ENCODE data around the gene SERPINA1.

Gene SERPINA1

DNA sequence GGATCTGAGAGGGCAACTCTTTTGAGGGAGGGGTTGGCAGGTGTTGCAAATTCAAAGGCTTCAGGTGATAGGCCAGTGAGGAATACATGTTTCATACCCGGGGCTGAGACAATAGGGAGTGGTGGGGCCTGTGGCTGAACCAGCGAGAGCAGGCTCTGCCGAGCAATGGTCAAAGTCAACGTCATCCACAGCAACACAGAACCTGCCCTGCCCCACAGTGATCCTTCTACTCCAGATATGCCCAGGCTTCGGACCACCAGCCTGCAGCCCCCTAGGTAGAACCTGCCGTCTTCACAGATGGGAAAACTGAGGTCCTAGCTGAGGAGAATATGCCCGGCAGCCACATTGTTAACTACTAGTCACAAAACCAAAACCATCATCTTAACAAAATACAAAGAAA lies 4.1 kb downstream of the SERPINA1 start:
- no peak for TF ChIP-seq CTCF (IDR thresholded peaks at IDR 0.05)
- no peak for DNase-seq
- Mint-ChIP-seq H3K4me3 (no peak overlapping the region), H3K4me1 (peaks cover 23% of the 10 kb centered on the region), H3K9me3 (no peaks in the 10 kb centered on the region), H3K36me3 (ENCODE audit: low read depth) (no peaks in the 10 kb centered on the region), H3K27me3 (ENCODE audit: low read depth, poor library complexity) (peaks cover 16% of the 10 kb centered on the region), H3K27ac (no peak overlapping the region)

DNA sequence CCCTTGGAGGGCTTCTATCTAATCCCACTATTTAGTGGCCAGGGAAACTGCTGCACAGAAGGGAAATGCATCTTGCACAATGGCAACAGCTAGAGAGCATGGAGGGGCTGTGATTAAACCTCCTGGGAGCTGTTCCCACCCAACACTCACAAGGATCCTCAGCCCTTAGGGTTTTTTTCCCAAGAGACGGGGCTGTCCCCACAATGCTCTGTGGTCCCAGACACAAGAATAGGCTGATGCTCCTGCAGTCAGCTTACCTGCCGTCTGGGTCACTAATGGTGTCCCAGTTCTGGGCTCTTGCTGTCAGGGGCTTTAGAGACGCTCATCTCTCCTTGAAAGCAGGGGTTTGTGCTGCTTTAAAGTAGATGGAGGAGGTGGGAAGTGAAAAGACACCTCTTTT lies 4.6 kb downstream of the SERPINA1 start:
- H3K36me3 Mint-ChIP-seq (ENCODE audit: low read depth) = no peaks in the 10 kb centered on the region
- peaks cover 23% of the 10 kb centered on the region for H3K4me1 Mint-ChIP-seq
- no peak overlapping the region for H3K4me3 Mint-ChIP-seq
- no peaks in the 10 kb centered on the region for H3K9me3 Mint-ChIP-seq
- no peak overlapping the region for H3K27ac Mint-ChIP-seq
- no peak for TF ChIP-seq CTCF (IDR thresholded peaks at IDR 0.05)
- no peak for DNase-seq
- H3K27me3 Mint-ChIP-seq (ENCODE audit: low read depth, poor library complexity) = peaks cover 16% of the 10 kb centered on the region

- TF ChIP-seq CTCF (IDR thresholded peaks at IDR 0.05) = no peak
- no peak for DNase-seq
- Mint-ChIP-seq H3K4me1 (peaks cover 23% of the 10 kb centered on the region), H3K27me3 (ENCODE audit: low read depth, poor library complexity) (peaks cover 17% of the 10 kb centered on the region), H3K4me3 (no peak overlapping the region), H3K27ac (no peak overlapping the region), H3K36me3 (ENCODE audit: low read depth) (no peaks in the 10 kb centered on the region), H3K9me3 (no peaks in the 10 kb centered on the region)
Measured at GRCh38 chr14:94382716-94383596, 5.4 kb downstream of the SERPINA1 start.

DNA sequence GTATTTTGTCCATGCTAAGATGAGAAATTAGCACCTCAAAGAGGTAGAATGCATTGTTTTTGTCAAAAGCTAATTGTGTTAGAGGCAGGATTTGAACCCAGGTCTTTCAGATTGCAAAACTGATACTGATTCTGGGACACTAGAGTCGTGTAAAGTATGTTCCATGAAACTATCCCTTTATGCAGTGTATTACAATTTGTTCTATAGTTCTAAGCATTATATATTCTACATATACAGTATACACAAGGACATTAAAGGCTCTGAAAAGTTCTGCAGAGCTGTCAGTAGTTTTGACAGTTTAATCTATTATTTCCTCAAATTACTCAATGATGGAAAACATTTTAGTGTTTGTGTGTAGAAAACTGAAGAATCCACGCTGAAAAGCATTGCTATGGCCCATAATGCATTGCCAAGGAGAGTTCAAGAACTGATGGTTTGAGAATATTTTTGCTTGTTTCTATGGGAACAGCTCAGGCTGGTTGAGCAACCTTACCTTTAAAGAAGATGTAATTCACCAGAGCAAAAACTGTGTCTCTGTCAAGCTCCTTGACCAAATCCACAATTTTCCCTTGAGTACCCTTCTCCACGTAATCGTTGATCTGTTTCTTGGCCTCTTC lies 6.2 kb downstream of the SERPINA1 start:
- Mint-ChIP-seq H3K4me1 (peaks cover 27% of the 10 kb centered on the region), H3K4me3 (no peak overlapping the region), H3K27ac (no peak overlapping the region), H3K9me3 (no peaks in the 10 kb centered on the region), H3K27me3 (ENCODE audit: low read depth, poor library complexity) (peaks cover 20% of the 10 kb centered on the region), H3K36me3 (ENCODE audit: low read depth) (no peaks in the 10 kb centered on the region)
- DNase-seq = no peak
- no peak for TF ChIP-seq CTCF (IDR thresholded peaks at IDR 0.05)

GRCh38 chr14:94381149-94382030 lies 7.0 kb downstream of the SERPINA1 start:
- no peak for TF ChIP-seq CTCF (IDR thresholded peaks at IDR 0.05)
- Mint-ChIP-seq H3K9me3 (no peaks in the 10 kb centered on the region), H3K27me3 (ENCODE audit: low read depth, poor library complexity) (peaks cover 21% of the 10 kb centered on the region), H3K4me3 (no peak overlapping the region), H3K4me1 (peaks cover 28% of the 10 kb centered on the region), H3K27ac (no peak overlapping the region), H3K36me3 (ENCODE audit: low read depth) (no peaks in the 10 kb centered on the region)
- DNase-seq = no peak

Data from nephron progenitor cell (in vitro differentiated cells).